ENCODE results near the gene BATF2. TPM values are rescaled to one million over a fixed set of nuclear protein-coding genes. Genes with fewer than 3 reads are reported as not detected.
"Not testable (repeated sequence)": the region's sequence is repeated elsewhere in the genome, so short reads cannot be mapped to it uniquely, and the experiment has no call there.

The BATF2 gene
- 0.21 TPM for total RNA-seq

- DNase-seq = peak; percentile 69
These were observed at the start of gene BATF2 for GRCh38 chr11:64996710-64997380. TSS of gene BATF2 (minus strand) at chr11:64996971. CDS start at chr11:64996914, 57 bp downstream.

- DNase-seq = no peak
These were observed 49.0 kb upstream of the BATF2 start for GRCh38 chr11:65045728-65046127.

- DNase-seq = no peak
These were observed 48.3 kb upstream of the BATF2 start for GRCh38 chr11:65045061-65045460.

GRCh38 chr11:65043881-65044501, 47.2 kb upstream of the BATF2 start:
- DNase-seq = peak; percentile 27

GRCh38 chr11:65042891-65043290, 46.1 kb upstream of the BATF2 start:
- peak; percentile 42 for DNase-seq

GRCh38 chr11:65040847-65041622, 44.3 kb upstream of the BATF2 start, which contains the start of gene SAC3D1:
TSS of gene SAC3D1 (plus strand) at chr11:65041210. CDS start at chr11:65041293, 83 bp downstream.
- peak; percentile 96 for DNase-seq

GRCh38 chr11:65040520-65040846, 43.7 kb upstream of the BATF2 start:
- no peak for DNase-seq

- peak; percentile 34 for DNase-seq
These were observed 40.2 kb upstream of the BATF2 start for GRCh38 chr11:65036931-65037330.

- DNase-seq = no peak
These were observed 38.8 kb upstream of the BATF2 start for GRCh38 chr11:65035579-65035978.

GRCh38 chr11:65034423-65034822, 37.7 kb upstream of the BATF2 start:
- no peak for DNase-seq

- DNase-seq = no peak
These were observed 35.4 kb upstream of the BATF2 start for GRCh38 chr11:65032216-65032615.

- peak; percentile 99 for DNase-seq
These were observed 30.7 kb upstream of the BATF2 start, which contains the start of gene SNX15 for GRCh38 chr11:65027213-65028067. TSS of gene SNX15 (plus strand) at chr11:65027439. CDS start at chr11:65027538, 99 bp downstream.

- no peak for DNase-seq
These were observed 30.0 kb upstream of the BATF2 start for GRCh38 chr11:65026810-65027209.

GRCh38 chr11:65023502-65023901, 26.7 kb upstream of the BATF2 start:
- not testable (repeated sequence) for DNase-seq

- no peak for DNase-seq
These were observed 24.7 kb upstream of the BATF2 start for GRCh38 chr11:65021509-65021908.

- no peak for DNase-seq
These were observed 24.2 kb upstream of the BATF2 start for GRCh38 chr11:65021003-65021402.

GRCh38 chr11:65019824-65020223, 23.1 kb upstream of the BATF2 start:
- no peak for DNase-seq

- no peak for DNase-seq
These were observed 21.2 kb upstream of the BATF2 start for GRCh38 chr11:65017937-65018336.

GRCh38 chr11:65016705-65017104, 19.9 kb upstream of the BATF2 start:
- DNase-seq = no peak

- DNase-seq = no peak
These were observed 18.0 kb upstream of the BATF2 start for GRCh38 chr11:65014726-65015227.

- DNase-seq = peak; percentile 97
These were observed 17.3 kb upstream of the BATF2 start, which contains the start of gene ARL2 for GRCh38 chr11:65013888-65014725. TSS of gene ARL2 (plus strand) at chr11:65014160. CDS start at chr11:65014208, 48 bp downstream.
